Measurements from ENCODE around the gene PAOX.

- no peak for TF ChIP-seq POLR2A (IDR thresholded peaks at IDR 0.05; ENCODE audit: low read depth, low read length)
- no peak for TF ChIP-seq USF2 (IDR thresholded peaks at IDR 0.05; ENCODE audit: low read depth, low read length)
- no peak for TF ChIP-seq CTCF (conservative IDR thresholded peaks at IDR 0.05; ENCODE audit: low read depth, low read length)
- TF ChIP-seq FOS (IDR thresholded peaks at IDR 0.05; ENCODE audit: low read depth, low read length) = no peak
- TF ChIP-seq MXI1 (IDR thresholded peaks at IDR 0.05; ENCODE audit: borderline replicate concordance, low read depth, low read length) = no peak
- no peak for TF ChIP-seq RAD21 (IDR thresholded peaks at IDR 0.05; ENCODE audit: low read length)
- TF ChIP-seq RCOR1 (IDR thresholded peaks at IDR 0.05; ENCODE audit: insufficient replicate concordance, low read length) = no peak
- TF ChIP-seq ELK1 (IDR thresholded peaks at IDR 0.05; ENCODE audit: borderline replicate concordance, low read depth, low read length) = no peak
- no peak for TF ChIP-seq SMC3 (IDR thresholded peaks at IDR 0.05; ENCODE audit: low read depth, low read length)
Observed at GRCh38 chr10:133394801-133395221, 15.7 kb downstream of the PAOX start.
